ENCODE results near the gene ZNF433.

DNA sequence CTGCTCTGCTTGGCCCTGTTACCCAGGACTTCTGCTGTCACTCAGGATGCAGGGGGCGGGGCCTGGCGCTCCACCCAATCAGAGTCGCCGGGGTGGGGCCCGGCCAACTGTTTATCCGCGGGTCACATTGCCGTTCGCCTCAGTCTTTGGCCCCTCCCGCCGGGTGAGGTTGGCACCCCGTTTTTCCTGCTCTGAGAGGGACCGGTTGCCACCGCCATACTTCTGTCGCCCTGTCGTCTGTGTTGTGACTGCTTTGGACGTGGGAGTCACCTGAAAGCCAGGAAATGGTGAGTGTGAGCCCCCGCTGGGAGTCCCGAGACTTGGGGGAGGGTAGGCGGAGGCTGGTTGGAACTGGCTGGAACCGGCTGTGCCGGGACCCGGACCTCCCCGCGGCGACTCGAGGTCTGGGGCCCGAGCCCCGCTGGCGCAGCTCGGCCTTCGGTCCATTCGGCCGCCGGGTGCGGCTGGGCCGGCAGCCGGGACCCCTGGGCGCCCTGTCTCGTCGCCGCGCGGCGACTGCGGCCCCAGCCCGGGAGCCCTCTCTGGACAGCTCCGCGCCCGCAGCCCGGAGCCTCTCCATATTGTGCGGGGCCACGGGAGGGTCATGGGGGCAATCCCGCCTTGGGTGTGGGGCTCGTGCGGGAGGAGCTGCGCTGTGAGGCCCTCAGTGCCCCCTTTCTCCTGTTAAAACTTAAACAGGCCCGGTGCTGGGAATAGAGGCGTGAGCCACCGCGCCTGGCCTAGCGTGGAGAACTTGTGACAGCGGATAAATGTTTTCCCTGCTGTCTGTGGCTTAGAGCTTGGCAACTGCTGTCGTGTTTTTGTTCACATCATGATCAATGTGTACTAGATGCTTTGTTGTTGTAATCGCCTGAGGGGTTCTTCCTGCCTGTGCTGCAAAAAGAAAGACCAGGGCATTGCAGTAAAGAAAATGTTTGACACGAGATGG, 29.4 kb upstream of the ZNF433 start, which contains the start of gene ZNF844:
- TF ChIP-seq POLR2A (IDR thresholded peaks at IDR 0.05; ENCODE audit: low read depth, low read length) (peak; percentile 76; the same call in 1 of the 2 replicates), POLR2AphosphoS5 (IDR thresholded peaks at IDR 0.05; ENCODE audit: low read depth, low read length) (peak; percentile 81), TAF1 (IDR thresholded peaks at IDR 0.05; ENCODE audit: borderline replicate concordance, low read depth, low read length) (peak; percentile 39; the same call in 1 of the 2 replicates)

Measured in GM12892 (cell line).